Gastrocnemius medialis (tissue), 4 donors: ENCODE data around the gene ZBTB7C. TPM values are rescaled to one million over a fixed set of nuclear protein-coding genes. Genes with fewer than 3 reads are reported as not detected.
A peak's percentile ranks its signal among the peaks of the same experiment; 100 is the strongest.

Source experiments
- ATAC-seq, 2 donors: fragments of 150-250 bp; one replicate each; pipeline ENCODE4 v1.9.1; 2016
- DNase-seq, 2 donors: peaks; one replicate each; pipeline ENCODE4 v3.0.0-alpha.2; 2019
- H3K27ac ChIP-seq, 4 donors: fragments of 200-600 bp; sonication (generic); 1 replicate in 1 of 4; 2 replicates in 3 of 4; pipeline ENCODE4 v1.5.1; 2016 to 2018; ENCODE audit warnings: mild to moderate bottlenecking in 2 of 4, moderate library complexity in 1 of 4
- H3K27me3 ChIP-seq, 3 donors: fragments of 200-600 bp; sonication (generic) in 2 of 3; 1 replicate in 1 of 3; 2 replicates in 2 of 3; pipeline versions ENCODE4 v1.5.1 to v1.6.0; 2016 to 2019; ENCODE audit warnings: mild to moderate bottlenecking in 1 of 3, moderate library complexity in 1 of 3
- H3K36me3 ChIP-seq, 2 donors: fragments of 200-600 bp; sonication (generic) in 1 of 2; one replicate each; pipeline ENCODE4 v1.5.1; 2017 to 2018
- H3K4me1 ChIP-seq, 2 donors: fragments of 200-600 bp; sonication (generic) in 1 of 2; one replicate each; pipeline ENCODE4 v1.5.1; 2016 to 2017; ENCODE audit warnings: mild to moderate bottlenecking in 2 of 2
- H3K4me3 ChIP-seq, 4 donors: fragments of 200-600 bp; sonication (generic) in 3 of 4; 1 replicate in 1 of 4; 2 replicates in 3 of 4; pipeline ENCODE4 v1.5.1; 2016 to 2019; ENCODE audit warnings: mild to moderate bottlenecking in 2 of 4
- H3K9me3 ChIP-seq, 3 donors: fragments of 200-600 bp; sonication (generic) in 2 of 3; 1 replicate in 1 of 3; 2 replicates in 2 of 3; pipeline ENCODE4 v1.5.1; 2016 to 2019
- POLR2A ChIP-seq, 2 donors: fragments of 450-650 bp; IDR thresholded peaks; one replicate each; pipeline ENCODE4 v1.6.1; 2017; ENCODE audit warnings: antibody characterized with exemption in 2 of 2, mild to moderate bottlenecking in 2 of 2, moderate library complexity in 2 of 2
- in situ Hi-C, 4 donors: fragments of 200-750 bp; cut with MboI; loops; one replicate each; pipeline versions ENCODE4 v1.15.0 to v1.8.0; 2017; ENCODE audit warnings: low sequenced_read_pairs in 4 of 4
- intact Hi-C: fragments of 100-400 bp; cut with DNase I; formaldehyde crosslinking; loops from one replicate; pipeline ENCODE4 v1.15.1; 2023; ENCODE audit warnings: low total_unique reads
- total RNA-seq, 4 donors: library from RNA; depleted of rRNA; stranded (reverse); fragments of >200 nt; gene quantifications; one replicate each; pipeline versions ENCODE4 v1.1.0 to v1.2.3, GENCODE V29; 2016
- TF ChIP-seq, protein P1 (sequence below), 5 experiments: fragments of 450-650 bp in 3 of 5; fragments of 200-600 bp in 2 of 5; sonication (generic) in 2 of 5; IDR thresholded peaks in 4 of 5; conservative IDR thresholded peaks in 1 of 5; 1 replicate in 4 of 5; 2 replicates in 1 of 5; pipeline ENCODE4 v1.5.1; 2016 to 2019; ENCODE audit warnings: antibody characterized with exemption in 5 of 5, mild to moderate bottlenecking in 3 of 5, moderate library complexity in 3 of 5

ZBTB7C gene
- total RNA-seq, 4 donors from 2014 or later, result 0.53 to 12.3 (median 1.1) TPM

DNA sequence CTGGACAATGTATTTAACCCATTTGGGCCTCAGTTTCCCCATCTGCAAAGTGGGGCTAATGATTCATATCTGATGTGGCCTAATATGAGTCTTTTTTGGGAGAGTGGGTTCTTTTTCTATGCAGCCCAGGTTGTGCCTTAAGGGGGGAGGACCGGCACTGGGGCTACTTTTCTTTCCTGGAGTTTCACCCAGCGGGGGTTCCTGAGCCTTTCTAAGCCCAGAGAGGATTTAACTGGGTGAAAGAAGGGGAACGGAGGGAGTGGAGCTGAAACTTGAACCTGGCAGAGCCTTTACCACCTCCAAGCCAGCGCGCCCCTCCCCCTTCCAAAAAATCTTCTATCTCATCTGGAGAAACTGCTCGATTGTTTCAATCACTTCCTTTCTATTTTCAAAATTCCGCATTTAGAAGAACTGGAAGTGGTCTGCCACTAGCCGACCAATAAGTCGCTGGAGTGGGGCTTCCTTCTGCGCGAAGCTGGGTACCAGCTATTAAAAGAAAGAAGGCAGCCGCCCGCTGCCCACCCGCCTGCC is 273.7 kb downstream of the ZBTB7C start:
- Histone ChIP-seq H3K4me1 (peaks cover 8 to 15% of the 10 kb centered on the region in 2 donors), H3K27ac (no peak overlapping the region), H3K9me3 (no peaks in the 10 kb centered on the region), H3K27me3 (peaks cover 0 to 5% (median 0%) of the 10 kb centered on the region in 3 donors), H3K4me3 (peak overlapping the region; percentile 57 to 92 (median 66)), H3K36me3 (no peaks in the 10 kb centered on the region)
- intact Hi-C loops (no loop called here), in situ Hi-C loops (no loop called here)
- no peak for ATAC-seq
- TF ChIP-seq, protein P1, sequence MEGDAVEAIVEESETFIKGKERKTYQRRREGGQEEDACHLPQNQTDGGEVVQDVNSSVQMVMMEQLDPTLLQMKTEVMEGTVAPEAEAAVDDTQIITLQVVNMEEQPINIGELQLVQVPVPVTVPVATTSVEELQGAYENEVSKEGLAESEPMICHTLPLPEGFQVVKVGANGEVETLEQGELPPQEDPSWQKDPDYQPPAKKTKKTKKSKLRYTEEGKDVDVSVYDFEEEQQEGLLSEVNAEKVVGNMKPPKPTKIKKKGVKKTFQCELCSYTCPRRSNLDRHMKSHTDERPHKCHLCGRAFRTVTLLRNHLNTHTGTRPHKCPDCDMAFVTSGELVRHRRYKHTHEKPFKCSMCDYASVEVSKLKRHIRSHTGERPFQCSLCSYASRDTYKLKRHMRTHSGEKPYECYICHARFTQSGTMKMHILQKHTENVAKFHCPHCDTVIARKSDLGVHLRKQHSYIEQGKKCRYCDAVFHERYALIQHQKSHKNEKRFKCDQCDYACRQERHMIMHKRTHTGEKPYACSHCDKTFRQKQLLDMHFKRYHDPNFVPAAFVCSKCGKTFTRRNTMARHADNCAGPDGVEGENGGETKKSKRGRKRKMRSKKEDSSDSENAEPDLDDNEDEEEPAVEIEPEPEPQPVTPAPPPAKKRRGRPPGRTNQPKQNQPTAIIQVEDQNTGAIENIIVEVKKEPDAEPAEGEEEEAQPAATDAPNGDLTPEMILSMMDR (IDR thresholded peaks at IDR 0.05 in 4 of 5, conservative IDR thresholded peaks at IDR 0.05 in 1 of 5), result no peak
- TF ChIP-seq POLR2A (IDR thresholded peaks at IDR 0.05), result no peak
- DNase-seq, result no peak

DNA sequence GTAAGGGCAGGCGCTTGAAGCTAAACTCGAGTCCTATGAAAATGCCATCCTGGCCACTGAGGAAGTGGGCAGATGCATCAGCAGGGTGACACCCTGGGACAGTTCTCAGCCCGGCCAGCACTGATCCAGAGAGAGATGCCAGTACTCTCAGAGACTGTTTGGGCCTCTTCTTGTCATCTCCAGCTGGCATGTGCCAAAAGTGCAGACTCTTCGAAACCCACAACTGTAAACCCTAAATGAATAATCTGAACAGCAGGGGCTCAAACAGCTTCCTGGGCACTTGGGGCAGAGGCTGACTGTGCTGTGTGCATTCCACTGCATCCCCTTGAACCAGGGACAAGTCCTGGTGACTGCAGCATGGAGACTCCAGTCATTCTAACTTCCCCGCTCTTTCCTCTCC is 274.6 kb downstream of the ZBTB7C start:
- Histone ChIP-seq H3K9me3 (no peaks in the 10 kb centered on the region), H3K4me3 (no peak overlapping the region), H3K27ac (no peak overlapping the region), H3K36me3 (no peaks in the 10 kb centered on the region), H3K4me1 (peaks cover 9% of the 10 kb centered on the region in 2 donors), H3K27me3 (peaks cover 0 to 5% (median 0%) of the 10 kb centered on the region in 3 donors)
- DNase-seq (no peak), ATAC-seq (no peak)
- in situ Hi-C loops (no loop called here), intact Hi-C loops (no loop called here)
- TF ChIP-seq, protein P1 (IDR thresholded peaks at IDR 0.05 in 4 of 5, conservative IDR thresholded peaks at IDR 0.05 in 1 of 5), result no peak
- no peak for TF ChIP-seq POLR2A (IDR thresholded peaks at IDR 0.05)

DNA sequence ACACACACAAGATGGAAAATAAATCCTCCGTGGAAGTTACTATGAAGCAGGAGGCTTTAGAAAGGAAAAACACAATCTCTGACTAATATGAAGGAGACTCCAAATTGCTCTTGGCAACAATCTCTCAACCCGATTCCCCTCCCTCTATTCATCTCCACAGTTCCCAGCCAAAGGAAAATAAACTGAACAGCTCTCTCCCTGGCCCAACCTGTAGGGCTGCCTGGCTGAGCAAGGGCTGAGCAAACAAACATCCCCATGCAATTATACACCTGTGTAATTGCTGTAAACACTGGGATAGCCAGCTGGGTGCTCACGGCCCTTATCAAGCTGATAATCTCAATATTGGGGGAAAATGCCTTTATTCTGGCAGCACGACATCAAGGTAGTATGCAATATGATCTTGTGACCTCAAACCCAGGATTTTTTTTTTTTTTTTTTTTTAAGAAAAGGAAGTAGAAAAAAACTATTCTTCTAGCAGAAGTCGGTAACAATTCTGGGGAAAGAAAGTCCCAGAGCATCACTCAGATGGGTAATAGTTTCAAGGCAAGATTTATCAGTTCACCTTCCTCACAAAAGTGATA is 275.4 kb downstream of the ZBTB7C start:
- H3K27ac ChIP-seq, result no peak overlapping the region
- no peaks in the 10 kb centered on the region for H3K9me3 ChIP-seq
- no peaks in the 10 kb centered on the region for H3K36me3 ChIP-seq
- no peak for TF ChIP-seq POLR2A (IDR thresholded peaks at IDR 0.05)
- TF ChIP-seq, protein P1 (IDR thresholded peaks at IDR 0.05 in 4 of 5, conservative IDR thresholded peaks at IDR 0.05 in 1 of 5), result no peak
- H3K27me3 ChIP-seq, result peaks cover 0 to 5% (median 0%) of the 10 kb centered on the region in 3 donors
- ATAC-seq (no peak), DNase-seq (no peak)
- in situ Hi-C loops (no loop called here), intact Hi-C loops (no loop called here)
- H3K4me1 ChIP-seq, result peaks cover 8 to 14% of the 10 kb centered on the region in 2 donors
- no peak overlapping the region for H3K4me3 ChIP-seq

DNA sequence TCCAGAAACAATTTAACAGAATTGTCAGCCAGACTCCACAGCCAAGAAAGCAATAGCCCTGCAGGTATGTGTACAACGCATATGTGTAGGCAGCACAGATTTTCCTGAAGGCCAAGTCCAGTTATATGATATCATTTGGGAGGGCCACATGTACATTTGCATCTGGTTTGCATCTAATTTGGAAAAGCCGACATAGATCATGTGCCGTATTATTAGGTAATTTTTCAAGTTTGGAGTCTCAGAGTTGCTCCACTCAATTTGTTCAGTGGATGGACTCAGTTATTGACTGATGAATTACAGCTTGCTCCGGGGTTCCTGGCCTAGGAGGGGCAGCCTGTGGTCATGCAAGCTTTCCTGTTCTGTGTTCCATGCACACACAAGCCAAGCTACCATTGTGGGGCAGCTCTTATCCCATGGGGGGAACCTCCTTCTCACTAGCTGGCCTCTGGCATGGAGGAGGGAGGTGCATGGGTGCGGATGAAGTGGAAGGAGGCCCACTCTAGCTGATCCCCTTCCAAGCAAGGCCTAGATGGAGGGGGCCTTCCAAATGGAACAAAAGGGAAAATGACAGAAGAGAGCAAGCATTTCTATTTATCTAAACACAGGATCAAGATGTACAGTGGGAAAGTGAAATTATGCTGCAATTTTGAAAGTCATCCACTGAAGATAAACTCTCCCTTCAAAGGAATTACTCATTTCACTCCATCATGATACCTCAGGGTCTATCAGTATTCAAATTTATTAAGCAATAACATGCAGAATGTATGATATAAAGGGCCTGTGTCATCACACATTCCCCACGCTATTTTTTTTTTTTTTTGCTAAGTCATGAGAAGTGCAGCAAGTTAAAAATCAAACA is 276.2 kb downstream of the ZBTB7C start:
- H3K9me3 ChIP-seq, result no peaks in the 10 kb centered on the region
- no peak overlapping the region for H3K27ac ChIP-seq
- in situ Hi-C loops (no loop called here), intact Hi-C loops (no loop called here)
- H3K36me3 ChIP-seq, result no peaks in the 10 kb centered on the region
- H3K27me3 ChIP-seq, result peaks cover 0 to 5% (median 0%) of the 10 kb centered on the region in 3 donors
- no peak for TF ChIP-seq POLR2A (IDR thresholded peaks at IDR 0.05)
- TF ChIP-seq, protein P1 (IDR thresholded peaks at IDR 0.05 in 4 of 5, conservative IDR thresholded peaks at IDR 0.05 in 1 of 5), result no peak
- DNase-seq (no peak), ATAC-seq (no peak)
- H3K4me1 ChIP-seq, result peaks cover 8 to 14% of the 10 kb centered on the region in 2 donors
- H3K4me3 ChIP-seq, result no peak overlapping the region
